Fibroblast of villous mesenchyme (primary cell): ENCODE data around the gene MICALL1. TPM values are rescaled to one million over a fixed set of nuclear protein-coding genes. Genes with fewer than 3 reads are reported as not detected.
"Not testable (repeated sequence)": the region's sequence is repeated elsewhere in the genome, so short reads cannot be mapped to it uniquely, and the experiment has no call there.

ENCODE experiments used
- DNase-seq: peaks from one replicate; pipeline ENCODE4 v3.0.0-alpha.2; 2010; ENCODE audit warnings: low read depth
- H3K4me3 ChIP-seq: 2 replicates; pipeline ENCODE4 v1.5.1; 2011; ENCODE audit warnings: low read depth, mild to moderate bottlenecking, low read length
- CTCF ChIP-seq: IDR thresholded peaks from 2 replicates; pipeline ENCODE4 v1.5.1; 2012; ENCODE audit warnings: low read depth, mild to moderate bottlenecking, low read length; ENCODE audit not compliant: insufficient read depth
- total RNA-seq: library from RNA; depleted of rRNA; stranded (reverse); fragments of >200 nt; gene quantifications from 2 replicates; pipeline ENCODE4 v1.2.3, GENCODE V29; 2012

MICALL1 gene
- total RNA-seq, 1 donor = 47.9 TPM

- TF ChIP-seq CTCF = no peak
- H3K4me3 ChIP-seq = no peak overlapping the region
- DNase-seq = no peak
These were observed 64.8 kb downstream of the MICALL1 start for GRCh38 chr22:37970864-37971263.

DNA sequence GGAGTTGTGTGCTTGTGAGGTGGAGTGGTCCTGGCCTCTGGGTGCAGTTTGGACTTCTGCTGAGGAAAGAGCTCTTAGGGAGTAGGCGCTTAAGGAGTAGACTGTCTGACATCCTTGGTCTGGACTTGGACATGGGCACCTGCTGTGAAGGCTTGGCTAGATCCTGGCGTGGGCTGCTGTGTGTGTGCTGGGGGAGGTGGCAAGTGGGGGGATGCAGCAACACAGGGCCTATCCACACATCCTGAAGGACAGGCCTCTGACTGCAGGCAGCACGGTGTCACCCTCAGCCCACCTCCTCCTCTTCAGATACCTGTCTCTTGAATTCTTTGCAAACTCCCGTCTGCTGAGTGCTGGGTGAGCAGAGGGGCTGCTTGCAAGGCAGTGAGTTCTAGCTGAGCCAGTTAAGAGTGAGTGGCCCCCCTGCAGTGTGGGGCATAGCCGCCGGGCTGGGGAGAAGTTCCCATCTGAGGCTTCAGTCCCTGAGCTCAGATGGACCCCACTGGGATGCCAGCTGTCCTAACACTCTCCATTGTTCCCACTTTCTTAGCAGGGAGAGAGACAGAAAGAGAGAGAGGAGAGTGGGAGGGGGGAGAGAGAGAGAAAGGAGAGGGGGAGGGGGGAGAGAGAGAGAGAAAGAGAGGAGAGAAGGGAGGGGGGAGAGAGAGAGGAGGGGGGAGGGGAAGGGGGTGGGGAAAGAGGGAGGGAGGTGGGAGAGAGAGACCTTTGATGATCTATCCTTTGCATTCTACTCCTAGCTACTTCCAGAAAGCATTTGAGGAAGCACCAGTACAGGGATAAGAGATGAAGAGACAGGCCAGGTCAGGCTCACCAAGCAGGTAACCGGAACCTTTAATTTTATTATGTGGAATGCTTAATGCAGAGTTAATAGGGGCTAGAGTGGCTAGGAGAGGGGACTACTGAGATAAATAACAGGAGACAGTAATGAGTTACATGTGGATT lies 65.7 kb downstream of the MICALL1 start:
- no peak for DNase-seq
- TF ChIP-seq CTCF = no peak

DNA sequence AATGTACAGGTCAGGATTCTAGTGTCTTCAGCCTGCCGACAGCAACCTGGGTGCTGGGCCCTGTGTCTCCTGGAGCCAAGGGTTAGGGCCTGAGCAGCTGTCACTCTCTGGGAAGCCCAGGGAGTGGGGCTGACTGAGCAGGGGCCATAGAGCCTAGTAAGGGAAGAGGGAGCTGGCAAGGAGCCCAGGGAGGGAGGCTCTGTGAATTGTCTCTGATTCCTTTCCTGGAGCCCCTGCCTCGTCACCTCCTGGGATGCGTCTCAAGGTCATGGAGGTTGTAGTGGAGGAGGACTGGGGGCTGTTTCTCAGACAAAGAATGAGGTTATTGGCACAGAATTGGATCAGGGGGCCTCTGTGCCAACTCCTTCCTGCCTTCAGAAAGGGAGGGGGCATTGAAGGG lies 66.4 kb downstream of the MICALL1 start:
- TF ChIP-seq CTCF = no peak
- DNase-seq = no peak
- no peak overlapping the region for H3K4me3 ChIP-seq

More for the DNA sequence above, 65.7 kb downstream of the MICALL1 start:
- H3K4me3 ChIP-seq = no peak overlapping the region

DNA sequence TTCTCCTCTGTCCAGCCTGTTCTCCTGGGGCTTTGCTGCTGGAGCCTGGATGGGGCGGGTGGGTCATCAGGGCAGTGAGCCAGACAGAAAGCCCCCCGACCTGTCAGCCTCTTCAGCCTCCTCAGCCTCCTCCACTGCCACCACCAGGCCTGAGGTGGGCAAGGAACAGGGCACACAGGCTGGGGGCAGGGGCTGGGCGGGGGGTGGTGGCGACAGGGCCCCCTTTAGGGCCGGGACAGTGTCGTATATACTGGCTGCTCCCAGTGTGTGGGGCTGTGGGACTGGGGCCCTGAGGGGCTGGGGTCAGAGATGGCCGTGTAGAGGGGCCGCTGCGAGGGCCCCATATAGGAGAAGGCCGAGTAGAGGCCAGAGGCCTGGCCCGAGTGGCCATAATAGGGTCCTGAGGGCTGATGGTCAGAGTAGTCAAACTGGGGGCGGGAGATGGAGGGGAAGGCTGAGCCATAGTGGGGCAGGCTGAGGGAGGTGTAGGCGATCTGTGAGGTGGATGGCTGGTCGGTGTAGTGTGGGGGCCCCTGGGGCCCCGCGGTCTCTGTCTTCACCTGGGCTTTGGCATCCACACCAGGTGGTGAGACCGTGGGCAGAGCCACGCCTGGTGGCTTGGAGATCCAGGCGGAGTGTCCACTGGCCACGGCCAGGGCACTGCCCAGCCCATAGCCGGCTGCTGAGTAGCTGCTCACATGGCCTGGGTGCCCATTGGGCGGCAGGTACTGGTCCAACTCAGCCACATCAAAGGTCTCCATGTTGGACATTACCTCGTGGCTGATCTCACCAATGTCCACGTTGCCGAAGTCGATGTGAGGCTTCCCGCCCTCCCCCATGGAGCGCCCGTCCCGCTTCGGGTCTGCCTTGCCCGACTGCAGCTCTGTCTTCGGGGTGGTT lies 67.4 kb downstream of the MICALL1 start:
- no peak for TF ChIP-seq CTCF
- DNase-seq = no peak
- no peak overlapping the region for H3K4me3 ChIP-seq

GRCh38 chr22:37975153-37975552 lies 69.1 kb downstream of the MICALL1 start:
- DNase-seq = no peak
- TF ChIP-seq CTCF = no peak
- no peak overlapping the region for H3K4me3 ChIP-seq

DNA sequence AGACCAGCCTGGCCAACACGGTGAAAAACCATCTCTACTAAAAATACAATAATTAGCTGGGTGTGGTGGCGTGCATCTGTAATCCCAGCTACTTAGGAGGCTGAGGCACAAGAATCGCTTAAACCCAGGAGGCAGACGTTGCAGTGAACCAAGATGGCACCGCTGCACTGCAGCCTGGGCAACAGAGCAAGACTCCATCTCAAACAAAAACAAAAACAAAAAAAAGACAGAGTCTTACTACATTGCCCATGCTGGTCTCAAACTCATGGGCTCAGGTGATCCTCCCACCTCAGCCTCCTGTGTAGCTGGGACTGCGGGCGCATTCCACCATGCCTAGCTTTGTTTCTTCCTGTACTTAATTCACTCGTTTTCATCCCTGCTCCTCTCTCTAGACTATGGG lies 69.9 kb downstream of the MICALL1 start:
- not testable (repeated sequence) for DNase-seq, H3K4me3 ChIP-seq

- DNase-seq = no peak
- no peak overlapping the region for H3K4me3 ChIP-seq
- no peak for TF ChIP-seq CTCF
These were observed 70.5 kb downstream of the MICALL1 start for GRCh38 chr22:37976547-37976946.
